GM12878 (cell line): ENCODE results near the gene CPSF6. TPM values are rescaled to one million over a fixed set of nuclear protein-coding genes. Genes with fewer than 3 reads are reported as not detected.

Experiments
- ATAC-seq: fragments of 200-7000 bp; cut with Tn5 transposase; 3 replicates; pipeline ENCODE4 v1.9.1; 2020; ENCODE audit warnings: mild to moderate bottlenecking, moderate library complexity
- BruUV-seq: library from RNA; stranded (reverse); fragments of 400-500 nt; replicated peaks from 2 replicates; lab custom pipeline; 2021; lab: Mats Ljungman, UMichigan
- CTCF ChIA-PET: fragments of 300-600 bp; sonication (Branson Sonifier 250); formaldehyde crosslinking; extraction: SDS; loops from one replicate; lab custom pipeline; 2021; ENCODE audit warnings: inconsistent platforms; lab: Yijun Ruan, JAX
- POLR2A ChIA-PET: fragments of 350-600 bp; formaldehyde crosslinking; extraction: SDS; loops from one replicate; lab custom pipeline; 2021; ENCODE audit warnings: inconsistent platforms; lab: Charles Lee
- RAD21 ChIA-PET: fragments of 300-600 bp; sonication (Branson Sonifier 250); formaldehyde crosslinking; loops from one replicate; lab custom pipeline; 2023; ENCODE audit warnings: antibody characterized with exemption; ENCODE audit not compliant: unreplicated experiment; lab: Charles Lee
- SMC1A ChIA-PET: fragments of 300-600 bp; sonication (Branson Sonifier 250); formaldehyde crosslinking; loops from one replicate; lab custom pipeline; 2023; ENCODE audit not compliant: unreplicated experiment, uncharacterized antibody; lab: Charles Lee
- DNase-seq: peaks from one replicate; pipeline ENCODE4 v3.0.0-alpha.2; 2011; ENCODE audit warnings: low read depth, low spot score
- FAIRE-seq: peaks from 3 replicates; lab custom pipeline; 2011; peaks lifted over from hg19 to GRCh38; lab: Jason Lieb, UNC
- H2AFZ ChIP-seq: 2 replicates; pipeline ENCODE4 v1.6.0; 2011; ENCODE audit warnings: low read depth, low read length, control low read depth; ENCODE audit not compliant: control insufficient read depth
- H3K27ac ChIP-seq: 2 replicates; pipeline ENCODE4 v1.5.1; 2011; ENCODE audit warnings: control low read depth; ENCODE audit not compliant: control insufficient read depth, insufficient read depth
- H3K27me3 ChIP-seq, 2 experiments: replicated peaks in 1 of 2; 2 replicates each; pipeline versions ENCODE4 v1.6.0 to v1.6.1; 2011; ENCODE audit warnings: low read length in 1 of 2; ENCODE audit not compliant: control insufficient read depth in 2 of 2, insufficient read depth in 2 of 2
- H3K36me3 ChIP-seq, 2 experiments: 2 replicates each; pipeline ENCODE4 v1.5.1; 2011; ENCODE audit warnings: low read length in 1 of 2; ENCODE audit not compliant: control insufficient read depth in 2 of 2, insufficient read depth in 2 of 2
- H3K4me1 ChIP-seq: 2 replicates; pipeline ENCODE4 v1.6.1; 2011; ENCODE audit warnings: mild to moderate bottlenecking, low read length, moderate library complexity, mixed read lengths; ENCODE audit not compliant: control insufficient read depth, insufficient read depth
- H3K4me2 ChIP-seq: 2 replicates; pipeline ENCODE4 v1.6.0; 2011; ENCODE audit warnings: control low read depth; ENCODE audit not compliant: control insufficient read depth, insufficient read depth
- H3K4me3 ChIP-seq: fragments of 200-600 bp; sonication (generic); 2 replicates; pipeline ENCODE4 v1.5.1; 2016
- H3K79me2 ChIP-seq: 2 replicates; pipeline ENCODE4 v1.6.0; 2011; ENCODE audit warnings: low read length; ENCODE audit not compliant: control insufficient read depth, insufficient read depth
- H3K9ac ChIP-seq: 2 replicates; pipeline ENCODE4 v1.8.0; 2011; ENCODE audit warnings: low read length, control low read depth, mixed read lengths; ENCODE audit not compliant: control insufficient read depth, insufficient read depth
- H3K9me3 ChIP-seq: replicated peaks from 3 replicates; pipeline ENCODE4 v1.5.1; 2011; ENCODE audit warnings: mild to moderate bottlenecking, low read length; ENCODE audit not compliant: control insufficient read depth, insufficient read depth
- H4K20me1 ChIP-seq: 2 replicates; pipeline ENCODE4 v1.6.0; 2011; ENCODE audit not compliant: control insufficient read depth, insufficient read depth
- BACH1 ChIP-seq: fragments of 450-650 bp; IDR thresholded peaks from 2 replicates; pipeline ENCODE4 v1.6.1; 2017; ENCODE audit warnings: mild to moderate bottlenecking, borderline replicate concordance
- DPF2 ChIP-seq: fragments of 450-650 bp; IDR thresholded peaks from 2 replicates; pipeline ENCODE4 v1.6.1; 2017; ENCODE audit warnings: mild to moderate bottlenecking
- EGR1 ChIP-seq, 2 experiments: IDR thresholded peaks; 1 replicate in 1 of 2; 2 replicates in 1 of 2; pipeline ENCODE4 v1.6.1; 2011 to 2012; ENCODE audit warnings: low read depth in 2 of 2, low read length in 2 of 2, borderline replicate concordance in 1 of 2, mild to moderate bottlenecking in 1 of 2, moderate library complexity in 1 of 2
- FOS ChIP-seq: IDR thresholded peaks from 3 replicates; pipeline ENCODE4 v1.6.1; 2011; ENCODE audit warnings: borderline replicate concordance; ENCODE audit not compliant: insufficient read length; ENCODE audit errors: extremely low read depth
- IRF4 ChIP-seq: IDR thresholded peaks from 2 replicates; pipeline ENCODE4 v1.6.1; 2011; ENCODE audit warnings: low read depth, low read length
- NRF1 ChIP-seq: conservative IDR thresholded peaks from 2 replicates; pipeline ENCODE4 v1.6.1; 2011; ENCODE audit warnings: mild to moderate bottlenecking, low read depth, low read length, improper control_type of control experiment
- SMARCA5 ChIP-seq: fragments of 450-650 bp; IDR thresholded peaks from 2 replicates; pipeline ENCODE4 v1.6.1; 2017; ENCODE audit warnings: mild to moderate bottlenecking
- STAT1 ChIP-seq: fragments of 450-650 bp; conservative IDR thresholded peaks from 2 replicates; pipeline ENCODE4 v1.6.1; 2014; ENCODE audit warnings: antibody characterized with exemption, mild to moderate bottlenecking
- WRNIP1 ChIP-seq: IDR thresholded peaks from 2 replicates; pipeline ENCODE4 v1.6.1; 2011; ENCODE audit warnings: low read depth, low read length, improper control_type of control experiment, borderline replicate concordance
- WGBS: methylation state at CpG from one replicate; pipeline ENCODE4 v1.1.6; 2016; ENCODE audit warnings: low lambda C conversion rate; ENCODE audit not compliant: insufficient replicate concordance, insufficient coverage; ENCODE audit errors: missing lambda C conversion rate; 5-methylcytosine and 5-hydroxymethylcytosine counted together
- in situ Hi-C: fragments of 300-500 bp; cut with MboI; formaldehyde crosslinking; loops from 9 replicates; pipeline ENCODE4 v1.14.3; 2018; ENCODE audit warnings: mixed read lengths
- intact Hi-C: fragments of 100-400 bp; cut with micrococcal nuclease; formaldehyde crosslinking; loops from one replicate; pipeline ENCODE4 v1.14.2; 2022; ENCODE audit not compliant: unreplicated experiment
- microRNA counts: library from miRNA; unstranded; fragments of <30 nt; microRNA quantifications from one replicate; lab custom pipeline; 2016
- microRNA-seq: library from miRNA; unstranded; fragments of <30 nt; microRNA quantifications from one replicate; pipeline ENCODE4, GENCODE V29; 2018
- polyA plus RNA-seq, 11 experiments: library from polyadenylated mRNA; depleted of rRNA in 4 of 11; unstranded in 6 of 11; stranded (reverse) in 5 of 11; fragments of >200 nt; fragmentation: Nextera tagmentation in 4 of 11; fragmentation: Illumina TruSeq in 1 of 11; extraction: Ambion mirVana in 4 of 11; extraction: Trizol in 1 of 11; gene quantifications; 1 replicate in 1 of 11; 2 replicates in 10 of 11; pipeline versions ENCODE4 v1.2.1 to v1.2.3, GENCODE V29; 2011 to 2016; ENCODE audit warnings: inconsistent platforms in 2 of 11, missing spikeins in 2 of 11, low read depth in 1 of 11
- total RNA-seq, 4 experiments: library from RNA; depleted of rRNA in 3 of 4; stranded (reverse); fragments of >200 nt in 3 of 4; fragmentation: Illumina TruSeq in 1 of 4; extraction: Trizol in 1 of 4; gene quantifications; 2 replicates each; pipeline versions ENCODE4 v1.2.1 to v1.2.3, GENCODE V29; 2013 to 2021
- TF ChIP-seq, protein P1 (sequence below): fragments of 450-650 bp; formaldehyde crosslinking; IDR thresholded peaks from 2 replicates; pipeline ENCODE4 v1.4.0; 2022; ENCODE audit warnings: mild to moderate bottlenecking, moderate library complexity
- TF ChIP-seq, protein P2 (sequence below): fragments of 450-650 bp; conservative IDR thresholded peaks from 2 replicates; pipeline ENCODE4 v1.6.1; 2017; ENCODE audit warnings: mild to moderate bottlenecking, moderate library complexity

CPSF6 gene
- total and polyA plus RNA-seq, 10 of the 15 experiments (the other 5 are each of a cell fraction or from before 2014, with no cell fraction given) = 40.9 to 150 (median 79.1) TPM

DNA sequence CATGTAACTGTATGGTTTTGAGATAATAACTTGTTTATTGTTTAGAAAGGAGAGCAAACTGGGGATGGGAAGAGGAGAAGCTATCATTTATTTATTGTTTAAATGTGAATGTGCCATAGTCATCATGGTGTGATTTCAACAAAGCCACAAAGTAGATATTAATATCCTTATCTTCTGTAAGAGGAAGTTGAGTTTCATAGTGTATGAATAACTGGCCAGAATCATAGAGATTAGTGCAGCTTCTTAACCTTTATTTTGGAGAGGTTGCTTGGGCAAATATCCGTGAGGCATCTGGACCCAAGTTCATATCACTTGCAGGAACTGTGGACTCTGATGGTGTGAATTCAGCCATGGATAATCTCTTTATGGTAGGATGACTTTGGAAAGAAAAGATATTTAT is 82.0 kb downstream of the CPSF6 start:
- Histone ChIP-seq H3K4me1 (no peaks in the 10 kb centered on the region), H4K20me1 (no peaks in the 10 kb centered on the region), H3K79me2 (no peaks in the 10 kb centered on the region), H3K9me3 (no peaks in the 10 kb centered on the region), H3K36me3 (no peaks in the 10 kb centered on the region), H2AFZ (no peak overlapping the region), H3K27ac (no peak overlapping the region), H3K4me3 (no peak overlapping the region), H3K9ac (no peak overlapping the region), H3K27me3 (no peaks in the 10 kb centered on the region), H3K4me2 (no peak overlapping the region)
- 100% methylated on average over 1 of the region's 1 CpG for whole genome bisulfite sequencing
- ATAC-seq (no peak), FAIRE-seq (no peak), DNase-seq (no peak)
- intact Hi-C loops = no loop called here
- RAD21 ChIA-PET = no interaction called here
- POLR2A ChIA-PET = interaction anchor here (0.5 kb wide), 1 partner anchor 106 kb away, joined by 4 read pairs; no protein-coding TSS in a partner anchor
- SMC1A ChIA-PET = interaction anchor here (1.3 kb wide), 1 partner anchor 10 kb away, joined by 3 read pairs; no protein-coding TSS in a partner anchor
- TF ChIP-seq, protein P1, sequence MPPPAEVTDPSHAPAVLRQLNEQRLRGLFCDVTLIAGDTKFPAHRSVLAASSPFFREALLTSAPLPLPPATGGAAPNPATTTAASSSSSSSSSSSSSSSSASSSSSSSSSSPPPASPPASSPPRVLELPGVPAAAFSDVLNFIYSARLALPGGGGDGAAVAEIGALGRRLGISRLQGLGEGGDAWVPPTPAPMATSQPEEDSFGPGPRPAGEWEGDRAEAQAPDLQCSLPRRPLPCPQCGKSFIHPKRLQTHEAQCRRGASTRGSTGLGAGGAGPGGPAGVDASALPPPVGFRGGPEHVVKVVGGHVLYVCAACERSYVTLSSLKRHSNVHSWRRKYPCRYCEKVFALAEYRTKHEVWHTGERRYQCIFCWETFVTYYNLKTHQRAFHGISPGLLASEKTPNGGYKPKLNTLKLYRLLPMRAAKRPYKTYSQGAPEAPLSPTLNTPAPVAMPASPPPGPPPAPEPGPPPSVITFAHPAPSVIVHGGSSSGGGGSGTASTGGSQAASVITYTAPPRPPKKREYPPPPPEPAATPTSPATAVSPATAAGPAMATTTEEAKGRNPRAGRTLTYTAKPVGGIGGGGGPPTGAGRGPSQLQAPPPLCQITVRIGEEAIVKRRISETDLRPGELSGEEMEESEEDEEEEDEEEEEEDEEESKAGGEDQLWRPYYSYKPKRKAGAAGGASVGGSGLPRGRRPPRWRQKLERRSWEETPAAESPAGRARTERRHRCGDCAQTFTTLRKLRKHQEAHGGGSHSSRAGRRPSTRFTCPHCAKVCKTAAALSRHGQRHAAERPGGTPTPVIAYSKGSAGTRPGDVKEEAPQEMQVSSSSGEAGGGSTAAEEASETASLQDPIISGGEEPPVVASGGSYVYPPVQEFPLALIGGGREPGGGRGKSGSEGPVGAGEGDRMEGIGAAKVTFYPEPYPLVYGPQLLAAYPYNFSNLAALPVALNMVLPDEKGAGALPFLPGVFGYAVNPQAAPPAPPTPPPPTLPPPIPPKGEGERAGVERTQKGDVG (CRISPR knock-in tag) = no peak
- TF ChIP-seq SMARCA5 (no peak), EGR1 (IDR thresholded peaks at IDR 0.05; ENCODE audit: borderline replicate concordance in 1 of 2, low read depth in 2 of 2, low read length in 2 of 2) (no peak), DPF2 (no peak), WRNIP1 (no peak), FOS (no peak), BACH1 (no peak), NRF1 (no peak), STAT1 (no peak), IRF4 (no peak)
- TF ChIP-seq, protein P2, sequence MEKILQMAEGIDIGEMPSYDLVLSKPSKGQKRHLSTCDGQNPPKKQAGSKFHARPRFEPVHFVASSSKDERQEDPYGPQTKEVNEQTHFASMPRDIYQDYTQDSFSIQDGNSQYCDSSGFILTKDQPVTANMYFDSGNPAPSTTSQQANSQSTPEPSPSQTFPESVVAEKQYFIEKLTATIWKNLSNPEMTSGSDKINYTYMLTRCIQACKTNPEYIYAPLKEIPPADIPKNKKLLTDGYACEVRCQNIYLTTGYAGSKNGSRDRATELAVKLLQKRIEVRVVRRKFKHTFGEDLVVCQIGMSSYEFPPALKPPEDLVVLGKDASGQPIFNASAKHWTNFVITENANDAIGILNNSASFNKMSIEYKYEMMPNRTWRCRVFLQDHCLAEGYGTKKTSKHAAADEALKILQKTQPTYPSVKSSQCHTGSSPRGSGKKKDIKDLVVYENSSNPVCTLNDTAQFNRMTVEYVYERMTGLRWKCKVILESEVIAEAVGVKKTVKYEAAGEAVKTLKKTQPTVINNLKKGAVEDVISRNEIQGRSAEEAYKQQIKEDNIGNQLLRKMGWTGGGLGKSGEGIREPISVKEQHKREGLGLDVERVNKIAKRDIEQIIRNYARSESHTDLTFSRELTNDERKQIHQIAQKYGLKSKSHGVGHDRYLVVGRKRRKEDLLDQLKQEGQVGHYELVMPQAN = no peak
- in situ Hi-C loops = no loop called here
- no TSS peak for BruUV-seq
- CTCF ChIA-PET = interaction anchor here (0.6 to 1.0 kb wide), 3 partner anchors 10 to 21 kb away, joined by 3 to 5 read pairs (median 4); no protein-coding TSS in a partner anchor

MicroRNA genes within 50 kb of the gene (microRNA counts, 767-probe panel; counts per million panel counts)
- 2,083 counts per million, percentile 77 among the panel's probes with 10 or more counts for microRNA hsa-miR-1279 (lab: Ali Mortazavi, UCI)

Small RNA genes within 50 kb of the gene (microRNA-seq; reads per million reads assigned to microRNA genes)
- gene MIR1279 = not detected

Other genes with a start within 250 kb of the CPSF6 start
- gene LYZ, start 108.8 kb downstream of the CPSF6 start, total RNA-seq (2014; rRNA removed) = 0.05 TPM in 1 of 2 replicates, not detected in the other
- gene LYZ, start 108.8 kb downstream of the CPSF6 start, total RNA-seq (2014; rRNA removed; fragmentation: Illumina TruSeq; extraction: Trizol) = not detected in 2 replicates
- gene LYZ, start 108.8 kb downstream of the CPSF6 start, total RNA-seq (2021) = 0.77 and 1.9 TPM in 2 replicates
- gene LYZ, start 108.8 kb downstream of the CPSF6 start, polyA plus RNA-seq (2011; rRNA removed) = not detected in 2 replicates
- not detected in 2 replicates for gene LYZ, start 108.8 kb downstream of the CPSF6 start, polyA plus RNA-seq (2014; fragmentation: Illumina TruSeq; extraction: Trizol)
- gene LYZ, start 108.8 kb downstream of the CPSF6 start, polyA plus RNA-seq (2014; fragmentation: Nextera tagmentation; extraction: Ambion mirVana) = not detected
- gene LYZ, start 108.8 kb downstream of the CPSF6 start, polyA plus RNA-seq (2014; rRNA removed) = not detected in 2 replicates
- gene LYZ, start 108.8 kb downstream of the CPSF6 start, polyA plus RNA-seq (2016; fragmentation: Nextera tagmentation; extraction: Ambion mirVana) = not detected
- gene YEATS4, start 120.2 kb downstream of the CPSF6 start, total RNA-seq (2014; rRNA removed) = 24.3 and 31.7 TPM in 2 replicates
- gene YEATS4, start 120.2 kb downstream of the CPSF6 start, total RNA-seq (2014; rRNA removed; fragmentation: Illumina TruSeq; extraction: Trizol) = 34.9 and 37.7 TPM in 2 replicates
- gene YEATS4, start 120.2 kb downstream of the CPSF6 start, total RNA-seq (2021) = 23.5 and 27.2 TPM in 2 replicates
- 35.8 and 65.6 TPM in 2 replicates for gene YEATS4, start 120.2 kb downstream of the CPSF6 start, polyA plus RNA-seq (2011; rRNA removed)
- 37.4 and 48.8 TPM in 2 replicates for gene YEATS4, start 120.2 kb downstream of the CPSF6 start, polyA plus RNA-seq (2014; fragmentation: Illumina TruSeq; extraction: Trizol)
- 10 to 100 TPM; 23.8 to 36.2 TPM for gene YEATS4, start 120.2 kb downstream of the CPSF6 start, polyA plus RNA-seq (2014; fragmentation: Nextera tagmentation; extraction: Ambion mirVana)
- 42.0 and 45.4 TPM in 2 replicates for gene YEATS4, start 120.2 kb downstream of the CPSF6 start, polyA plus RNA-seq (2014; rRNA removed)
- gene YEATS4, start 120.2 kb downstream of the CPSF6 start, polyA plus RNA-seq (2016; fragmentation: Nextera tagmentation; extraction: Ambion mirVana) = 10 to 100 TPM; 40.7 to 42.4 TPM
- gene FRS2, start 230.8 kb downstream of the CPSF6 start, total RNA-seq (2014; rRNA removed) = 10.8 and 12.6 TPM in 2 replicates
- 7.0 TPM in 2 replicates for gene FRS2, start 230.8 kb downstream of the CPSF6 start, total RNA-seq (2014; rRNA removed; fragmentation: Illumina TruSeq; extraction: Trizol)
- gene FRS2, start 230.8 kb downstream of the CPSF6 start, total RNA-seq (2021) = 8.9 and 9.1 TPM in 2 replicates
- gene FRS2, start 230.8 kb downstream of the CPSF6 start, polyA plus RNA-seq (2011; rRNA removed) = 13.1 and 18.6 TPM in 2 replicates
- gene FRS2, start 230.8 kb downstream of the CPSF6 start, polyA plus RNA-seq (2014; fragmentation: Illumina TruSeq; extraction: Trizol) = 6.3 and 8.3 TPM in 2 replicates
- 1 to 10 TPM; 1.1 TPM for gene FRS2, start 230.8 kb downstream of the CPSF6 start, polyA plus RNA-seq (2014; fragmentation: Nextera tagmentation; extraction: Ambion mirVana)
- gene FRS2, start 230.8 kb downstream of the CPSF6 start, polyA plus RNA-seq (2014; rRNA removed) = 4.8 and 4.9 TPM in 2 replicates
- gene FRS2, start 230.8 kb downstream of the CPSF6 start, polyA plus RNA-seq (2016; fragmentation: Nextera tagmentation; extraction: Ambion mirVana) = 1 to 10 TPM; 3.4 to 5.4 TPM